ENCODE measurements around the gene SVIL. TPM values are rescaled to one million over a fixed set of nuclear protein-coding genes. Genes with fewer than 3 reads are reported as not detected.
A peak's percentile ranks its signal among the peaks of the same experiment; 100 is the strongest.
"Not testable (repeated sequence)": the region's sequence is repeated elsewhere in the genome, so short reads cannot be mapped to it uniquely, and the experiment has no call there.

The SVIL gene
- total RNA-seq, 1 donor from 2014 or later = 258 TPM

GRCh38 chr10:29588629-29589421, 45.9 kb downstream of the SVIL start:
- DNase-seq (ENCODE audit: extremely low spot score, unreplicated experiment) = peak; percentile 79
- peak overlapping the region; percentile 50 for H3K27ac Mint-ChIP-seq (ENCODE audit: unreplicated experiment)
- H3K27me3 Mint-ChIP-seq (ENCODE audit: unreplicated experiment) = no peaks in the 10 kb centered on the region
- TF ChIP-seq, protein P1, sequence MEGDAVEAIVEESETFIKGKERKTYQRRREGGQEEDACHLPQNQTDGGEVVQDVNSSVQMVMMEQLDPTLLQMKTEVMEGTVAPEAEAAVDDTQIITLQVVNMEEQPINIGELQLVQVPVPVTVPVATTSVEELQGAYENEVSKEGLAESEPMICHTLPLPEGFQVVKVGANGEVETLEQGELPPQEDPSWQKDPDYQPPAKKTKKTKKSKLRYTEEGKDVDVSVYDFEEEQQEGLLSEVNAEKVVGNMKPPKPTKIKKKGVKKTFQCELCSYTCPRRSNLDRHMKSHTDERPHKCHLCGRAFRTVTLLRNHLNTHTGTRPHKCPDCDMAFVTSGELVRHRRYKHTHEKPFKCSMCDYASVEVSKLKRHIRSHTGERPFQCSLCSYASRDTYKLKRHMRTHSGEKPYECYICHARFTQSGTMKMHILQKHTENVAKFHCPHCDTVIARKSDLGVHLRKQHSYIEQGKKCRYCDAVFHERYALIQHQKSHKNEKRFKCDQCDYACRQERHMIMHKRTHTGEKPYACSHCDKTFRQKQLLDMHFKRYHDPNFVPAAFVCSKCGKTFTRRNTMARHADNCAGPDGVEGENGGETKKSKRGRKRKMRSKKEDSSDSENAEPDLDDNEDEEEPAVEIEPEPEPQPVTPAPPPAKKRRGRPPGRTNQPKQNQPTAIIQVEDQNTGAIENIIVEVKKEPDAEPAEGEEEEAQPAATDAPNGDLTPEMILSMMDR (IDR thresholded peaks at IDR 0.05) = no peak
- H3K36me3 Mint-ChIP-seq (ENCODE audit: unreplicated experiment) = peaks cover 11% of the 10 kb centered on the region
- H3K4me3 Mint-ChIP-seq (ENCODE audit: unreplicated experiment) = peak overlapping the region; percentile 14
- no peaks in the 10 kb centered on the region for H3K9me3 Mint-ChIP-seq (ENCODE audit: unreplicated experiment)
- peaks cover 58% of the 10 kb centered on the region for H3K4me1 Mint-ChIP-seq (ENCODE audit: unreplicated experiment)

- peaks cover 65% of the 10 kb centered on the region for H3K4me1 Mint-ChIP-seq (ENCODE audit: unreplicated experiment)
- peak overlapping the region; percentile 59 for H3K27ac Mint-ChIP-seq (ENCODE audit: unreplicated experiment)
- peak; percentile 13 for DNase-seq (ENCODE audit: extremely low spot score, unreplicated experiment)
- H3K4me3 Mint-ChIP-seq (ENCODE audit: unreplicated experiment); H3K27me3 Mint-ChIP-seq (ENCODE audit: unreplicated experiment); H3K9me3 Mint-ChIP-seq (ENCODE audit: unreplicated experiment): not testable (repeated sequence)
- peaks cover 14% of the 10 kb centered on the region for H3K36me3 Mint-ChIP-seq (ENCODE audit: unreplicated experiment)
Measured at GRCh38 chr10:29587750-29588628, 46.8 kb downstream of the SVIL start.

DNA sequence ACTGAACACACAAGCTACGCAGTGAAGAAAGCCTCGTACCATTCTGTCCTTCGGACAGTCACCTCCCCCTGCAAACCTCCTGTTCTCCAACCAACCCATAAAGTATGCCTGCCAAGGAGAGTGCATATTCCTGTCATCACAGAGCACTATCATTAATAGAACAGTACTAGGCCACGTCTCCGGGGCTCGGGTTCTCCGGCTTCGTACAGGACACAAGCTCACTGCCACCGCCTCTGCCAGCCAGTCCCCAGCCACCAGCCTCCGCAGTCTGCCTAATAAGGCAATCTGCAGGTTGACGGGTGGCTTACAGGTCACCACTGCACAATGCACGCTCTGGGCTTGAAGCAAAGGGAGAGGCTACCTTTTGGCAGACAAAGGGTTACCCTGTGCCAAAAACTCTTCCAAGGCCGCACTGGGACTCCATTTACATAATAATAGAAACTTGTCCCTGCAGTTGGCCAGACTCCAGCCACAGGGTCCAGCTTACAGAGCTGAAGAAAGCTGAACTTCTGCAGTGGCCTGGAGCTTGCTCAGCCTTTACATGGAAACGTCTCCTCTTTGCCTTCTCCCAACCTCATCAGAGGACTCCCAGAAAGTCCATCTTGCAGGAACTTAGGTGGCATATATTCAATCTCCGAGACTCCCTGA, 47.5 kb downstream of the SVIL start:
- Mint-ChIP-seq H3K36me3 (ENCODE audit: unreplicated experiment) (peaks cover 14% of the 10 kb centered on the region), H3K4me1 (ENCODE audit: unreplicated experiment) (peaks cover 69% of the 10 kb centered on the region), H3K27ac (ENCODE audit: unreplicated experiment) (peak overlapping the region; percentile 59)
- peak; percentile 40 for DNase-seq (ENCODE audit: extremely low spot score, unreplicated experiment)
- H3K9me3 Mint-ChIP-seq (ENCODE audit: unreplicated experiment); H3K27me3 Mint-ChIP-seq (ENCODE audit: unreplicated experiment); H3K4me3 Mint-ChIP-seq (ENCODE audit: unreplicated experiment): not testable (repeated sequence)

GRCh38 chr10:29586509-29586908, 48.3 kb downstream of the SVIL start:
- peaks cover 73% of the 10 kb centered on the region for H3K4me1 Mint-ChIP-seq (ENCODE audit: unreplicated experiment)

GRCh38 chr10:29585488-29585976, 49.2 kb downstream of the SVIL start:
- Mint-ChIP-seq H3K27me3 (ENCODE audit: unreplicated experiment) (no peaks in the 10 kb centered on the region), H3K4me3 (ENCODE audit: unreplicated experiment) (no peak overlapping the region), H3K9me3 (ENCODE audit: unreplicated experiment) (no peaks in the 10 kb centered on the region), H3K4me1 (ENCODE audit: unreplicated experiment) (peaks cover 71% of the 10 kb centered on the region), H3K36me3 (ENCODE audit: unreplicated experiment) (peaks cover 20% of the 10 kb centered on the region), H3K27ac (ENCODE audit: unreplicated experiment) (peak overlapping the region; percentile 38)
- peak; percentile 67 for DNase-seq (ENCODE audit: extremely low spot score, unreplicated experiment)
- TF ChIP-seq, protein P1 (IDR thresholded peaks at IDR 0.05) = no peak

More at GRCh38 chr10:29586509-29586908, 48.3 kb downstream of the SVIL start:
- Mint-ChIP-seq H3K9me3 (ENCODE audit: unreplicated experiment) (no peaks in the 10 kb centered on the region), H3K27ac (ENCODE audit: unreplicated experiment) (no peak overlapping the region), H3K27me3 (ENCODE audit: unreplicated experiment) (no peaks in the 10 kb centered on the region), H3K36me3 (ENCODE audit: unreplicated experiment) (peaks cover 17% of the 10 kb centered on the region), H3K4me3 (ENCODE audit: unreplicated experiment) (no peak overlapping the region)
- peak; percentile 4 for DNase-seq (ENCODE audit: extremely low spot score, unreplicated experiment)
- TF ChIP-seq, protein P1 (IDR thresholded peaks at IDR 0.05) = no peak
